Esophagus muscularis mucosa (tissue), 4 donors: Measurements from ENCODE around the gene GPR62. TPM values are rescaled to one million over a fixed set of nuclear protein-coding genes. Genes with fewer than 3 reads are reported as not detected.

ENCODE experiments used
- DNase-seq: peaks from one replicate; pipeline ENCODE4 v3.0.0-alpha.2; 2017; ENCODE audit errors: extremely low spot score
- H3K27ac ChIP-seq, 4 donors: fragments of 200-600 bp; sonication (generic); replicated peaks in 1 of 4; 1 replicate in 3 of 4; 2 replicates in 1 of 4; pipeline ENCODE4 v1.5.1; 2016 to 2019; ENCODE audit warnings: mild to moderate bottlenecking in 1 of 4
- H3K27me3 ChIP-seq, 4 donors: fragments of 200-600 bp; sonication (generic); one replicate each; pipeline versions ENCODE4 v1.5.1 to v1.6.0; 2016 to 2019
- H3K36me3 ChIP-seq, 4 donors: fragments of 200-600 bp; sonication (generic); one replicate each; pipeline ENCODE4 v1.5.1; 2016 to 2019
- H3K4me1 ChIP-seq, 4 donors: fragments of 200-600 bp; sonication (generic); one replicate each; pipeline ENCODE4 v1.5.1; 2016 to 2019
- H3K4me3 ChIP-seq, 4 donors: fragments of 200-600 bp; sonication (generic); 1 replicate in 2 of 4; 2 replicates in 2 of 4; pipeline ENCODE4 v1.5.1; 2016 to 2019; ENCODE audit warnings: mild to moderate bottlenecking in 4 of 4, moderate library complexity in 1 of 4
- H3K9me3 ChIP-seq, 4 donors: fragments of 200-600 bp; sonication (generic); 1 replicate in 3 of 4; 2 replicates in 1 of 4; pipeline ENCODE4 v1.5.1; 2016 to 2019
- EP300 ChIP-seq: sonication (generic); formaldehyde crosslinking; IDR thresholded peaks from one replicate; pipeline ENCODE4 v1.6.1; 2017; ENCODE audit warnings: antibody characterized with exemption
- POLR2A ChIP-seq: fragments of 450-650 bp; IDR thresholded peaks from one replicate; pipeline ENCODE4 v1.6.1; 2017; ENCODE audit warnings: antibody characterized with exemption, moderate library complexity, mild to moderate bottlenecking, low read depth
- POLR2AphosphoS5 ChIP-seq, 2 donors: sonication (generic); formaldehyde crosslinking; IDR thresholded peaks; one replicate each; pipeline ENCODE4 v1.6.1; 2017; ENCODE audit warnings: antibody characterized with exemption in 2 of 2
- WGBS: methylation state at CpG from one replicate; pipeline ENCODE4 v1.1.5; 2018; 5-methylcytosine and 5-hydroxymethylcytosine counted together
- intact Hi-C: fragments of 100-400 bp; cut with DNase I; formaldehyde crosslinking; loops from one replicate; pipeline ENCODE4 v1.15.1; 2023
- total RNA-seq, 4 donors: library from RNA; depleted of rRNA; stranded (reverse); fragments of >200 nt; gene quantifications; one replicate each; pipeline versions ENCODE4 v1.1.0 to v1.2.1, GENCODE V29; 2016
- TF ChIP-seq, protein P1 (sequence below), 3 experiments: fragments of 200-600 bp in 2 of 3; fragments of 450-650 bp in 1 of 3; sonication (generic) in 2 of 3; IDR thresholded peaks; one replicate each; pipeline ENCODE4 v1.5.1; 2017 to 2019; ENCODE audit warnings: antibody characterized with exemption in 3 of 3, mild to moderate bottlenecking in 2 of 3, moderate library complexity in 1 of 3

GPR62 gene
- total RNA-seq, 4 donors from 2014 or later = 0.11 to 0.42 (median 0.18) TPM

DNA sequence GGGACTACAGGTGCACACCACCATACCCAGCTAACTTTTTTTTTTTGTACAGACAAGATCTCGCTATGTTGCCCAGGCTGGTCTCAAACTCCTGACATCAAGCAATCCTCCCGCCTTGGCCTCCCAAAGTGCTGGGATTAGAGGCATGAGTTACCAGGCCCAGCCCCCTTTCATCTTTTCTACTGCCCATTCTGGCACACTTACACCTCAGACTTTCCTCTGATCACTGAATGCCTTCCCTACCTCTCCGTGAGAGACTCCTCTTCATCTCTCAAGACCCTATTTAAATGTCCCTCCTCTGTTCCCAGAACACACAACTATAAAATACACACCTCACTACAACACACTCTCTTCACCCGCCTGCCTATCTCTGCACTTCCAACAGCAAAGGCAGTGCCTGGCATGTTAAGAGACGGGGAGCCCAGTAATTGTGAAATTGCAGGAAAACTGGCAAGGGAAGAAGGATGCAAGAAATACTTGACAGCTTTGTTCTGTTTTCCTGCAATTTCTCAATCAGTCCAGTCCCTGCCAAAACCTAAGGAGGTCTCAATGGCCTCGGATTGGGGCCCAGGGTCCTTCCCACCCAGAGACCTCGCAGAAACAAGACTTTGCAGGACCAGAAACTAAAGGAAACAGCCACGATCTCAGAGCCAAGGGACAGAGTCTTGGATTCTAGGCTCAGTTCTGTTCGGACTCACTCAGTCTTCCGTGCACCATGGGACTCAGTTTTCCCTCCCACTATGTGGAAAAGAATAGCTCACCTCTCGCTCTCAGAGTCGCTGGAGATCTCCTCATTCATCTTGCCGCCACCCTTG lies 14.3 kb upstream of the GPR62 start:
- Histone ChIP-seq H3K27ac (peak overlapping the region; percentile 76 to 93 (median 88)), H3K4me3 (peak overlapping the region; percentile 77 to 88 (median 82)), H3K36me3 (peaks cover 21 to 56% (median 44%) of the 10 kb centered on the region in 4 donors), H3K4me1 (peaks cover 31 to 46% (median 33%) of the 10 kb centered on the region in 4 donors), H3K27me3 (no peaks in the 10 kb centered on the region), H3K9me3 (no peaks in the 10 kb centered on the region)
- intact Hi-C loops = loop anchor here (5.0 kb wide), 1 partner anchor 201 kb away; no protein-coding TSS in a partner anchor
- DNase-seq = no peak
- 49% methylated on average over 8 of the region's 13 CpGs for WGBS
- TF ChIP-seq EP300 (no peak), POLR2A (no peak), POLR2AphosphoS5 (IDR thresholded peaks at IDR 0.05) (no peak)
- TF ChIP-seq, protein P1, sequence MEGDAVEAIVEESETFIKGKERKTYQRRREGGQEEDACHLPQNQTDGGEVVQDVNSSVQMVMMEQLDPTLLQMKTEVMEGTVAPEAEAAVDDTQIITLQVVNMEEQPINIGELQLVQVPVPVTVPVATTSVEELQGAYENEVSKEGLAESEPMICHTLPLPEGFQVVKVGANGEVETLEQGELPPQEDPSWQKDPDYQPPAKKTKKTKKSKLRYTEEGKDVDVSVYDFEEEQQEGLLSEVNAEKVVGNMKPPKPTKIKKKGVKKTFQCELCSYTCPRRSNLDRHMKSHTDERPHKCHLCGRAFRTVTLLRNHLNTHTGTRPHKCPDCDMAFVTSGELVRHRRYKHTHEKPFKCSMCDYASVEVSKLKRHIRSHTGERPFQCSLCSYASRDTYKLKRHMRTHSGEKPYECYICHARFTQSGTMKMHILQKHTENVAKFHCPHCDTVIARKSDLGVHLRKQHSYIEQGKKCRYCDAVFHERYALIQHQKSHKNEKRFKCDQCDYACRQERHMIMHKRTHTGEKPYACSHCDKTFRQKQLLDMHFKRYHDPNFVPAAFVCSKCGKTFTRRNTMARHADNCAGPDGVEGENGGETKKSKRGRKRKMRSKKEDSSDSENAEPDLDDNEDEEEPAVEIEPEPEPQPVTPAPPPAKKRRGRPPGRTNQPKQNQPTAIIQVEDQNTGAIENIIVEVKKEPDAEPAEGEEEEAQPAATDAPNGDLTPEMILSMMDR (IDR thresholded peaks at IDR 0.05) = no peak

DNA sequence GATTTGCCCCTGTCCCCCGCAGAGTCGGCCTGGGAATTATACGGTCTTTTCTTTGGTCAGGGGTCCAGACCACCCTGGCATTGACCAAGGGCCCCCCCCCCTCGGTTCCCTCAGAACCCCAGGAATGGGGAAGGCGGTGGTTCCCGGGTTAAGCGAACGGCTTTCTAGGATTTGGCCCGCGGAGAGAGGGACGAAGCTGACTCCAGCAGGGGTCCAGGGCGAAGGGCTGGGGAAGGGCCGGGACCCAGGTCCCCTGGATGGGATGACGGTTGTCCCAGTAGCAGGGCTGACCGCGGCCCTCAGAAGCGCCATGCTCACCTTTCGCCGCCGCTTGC lies 13.8 kb upstream of the GPR62 start:
- H3K27ac ChIP-seq = peak overlapping the region; percentile 76 to 93 (median 88)
- TF ChIP-seq EP300 (no peak), POLR2AphosphoS5 (IDR thresholded peaks at IDR 0.05) (no peak), POLR2A (no peak)
- TF ChIP-seq, protein P1 (IDR thresholded peaks at IDR 0.05) = no peak
- H3K36me3 ChIP-seq = peaks cover 15 to 55% (median 44%) of the 10 kb centered on the region in 4 donors
- intact Hi-C loops = loop anchor here (5.0 kb wide), 1 partner anchor 201 kb away; no protein-coding TSS in a partner anchor
- no peaks in the 10 kb centered on the region for H3K27me3 ChIP-seq
- peaks cover 31 to 46% (median 33%) of the 10 kb centered on the region in 4 donors for H3K4me1 ChIP-seq
- no peaks in the 10 kb centered on the region for H3K9me3 ChIP-seq
- no peak for DNase-seq
- peak overlapping the region; percentile 77 to 88 (median 82) for H3K4me3 ChIP-seq
- 0% methylated on average over 9 of the region's 20 CpGs for WGBS

DNA sequence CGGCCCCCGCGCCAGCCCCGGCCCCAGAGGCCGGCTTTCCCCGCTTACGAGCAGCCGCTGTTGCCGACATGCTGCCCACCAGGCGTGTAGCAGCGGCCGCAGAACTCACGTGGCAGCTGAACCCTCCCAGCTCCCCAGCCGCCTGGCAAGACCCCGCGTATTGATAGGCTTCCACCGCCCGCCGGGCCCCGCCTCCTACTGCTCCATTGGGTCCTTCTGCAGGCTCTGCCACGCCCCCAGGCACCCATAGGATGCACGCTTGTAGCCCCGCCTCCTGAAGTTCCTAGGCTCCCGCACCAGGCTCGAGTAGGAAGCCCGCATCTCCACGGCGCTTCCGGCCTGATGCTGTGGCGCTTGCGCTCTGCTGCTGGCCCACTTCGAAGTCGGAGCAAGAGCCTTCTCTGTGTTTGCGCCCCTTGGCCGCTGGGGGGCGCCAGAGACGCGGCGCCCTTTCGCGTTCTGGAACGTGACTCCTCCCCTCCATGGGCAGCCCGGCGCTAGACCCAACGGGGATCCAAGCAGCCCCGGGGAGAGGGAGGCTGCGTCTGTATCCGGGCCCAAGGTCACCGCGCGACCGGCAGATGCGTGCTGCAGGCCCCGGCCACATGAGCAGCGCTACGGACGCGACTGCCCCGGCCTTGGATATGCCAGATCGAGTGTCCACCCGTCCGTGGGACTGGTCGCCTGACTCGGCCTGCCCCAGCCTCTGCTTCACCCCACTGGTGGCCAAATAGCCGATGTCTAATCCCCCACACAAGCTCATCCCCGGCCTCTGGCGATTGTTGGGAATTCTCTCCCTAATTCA lies 13.2 kb upstream of the GPR62 start, which contains the start of the genes PARP3 and RRP9:
Gene PARP3 (plus strand): TSS at position 566 of the 805 bp plus-strand sequence. CDS start 993 bp downstream, outside the sequence.
Gene RRP9 (minus strand): TSS at position 107 of the 805 bp plus-strand sequence. CDS start 37 bp downstream, at position 70.
- Histone ChIP-seq H3K27ac (peak within 1 kb of the TSS; percentile 88 to 95 (median 90)), H3K36me3 (peaks cover 10 to 53% (median 42%) of the 10 kb centered on the region in 4 donors), H3K27me3 (no peaks in the 10 kb centered on the region), H3K4me3 (peak within 1 kb of the TSS; percentile 77 to 88 (median 82)), H3K9me3 (no peaks in the 10 kb centered on the region), H3K4me1 (peaks cover 31 to 46% (median 33%) of the 10 kb centered on the region in 4 donors)
- under 1% methylated on average over 54 of the region's 67 CpGs for WGBS
- intact Hi-C loops = loop anchor here (1.0 to 5.0 kb wide), 3 partner anchors 33 to 200 kb away; partner anchors contain the start of genes ABHD14A and ABHD14B
- TF ChIP-seq, protein P1 (IDR thresholded peaks at IDR 0.05) = peak; percentile 99 to 100 (median 99)
- TF ChIP-seq POLR2A (no peak), POLR2AphosphoS5 (IDR thresholded peaks at IDR 0.05) (peak; percentile 83 to 94)
- DNase-seq = peak; percentile 100

DNA sequence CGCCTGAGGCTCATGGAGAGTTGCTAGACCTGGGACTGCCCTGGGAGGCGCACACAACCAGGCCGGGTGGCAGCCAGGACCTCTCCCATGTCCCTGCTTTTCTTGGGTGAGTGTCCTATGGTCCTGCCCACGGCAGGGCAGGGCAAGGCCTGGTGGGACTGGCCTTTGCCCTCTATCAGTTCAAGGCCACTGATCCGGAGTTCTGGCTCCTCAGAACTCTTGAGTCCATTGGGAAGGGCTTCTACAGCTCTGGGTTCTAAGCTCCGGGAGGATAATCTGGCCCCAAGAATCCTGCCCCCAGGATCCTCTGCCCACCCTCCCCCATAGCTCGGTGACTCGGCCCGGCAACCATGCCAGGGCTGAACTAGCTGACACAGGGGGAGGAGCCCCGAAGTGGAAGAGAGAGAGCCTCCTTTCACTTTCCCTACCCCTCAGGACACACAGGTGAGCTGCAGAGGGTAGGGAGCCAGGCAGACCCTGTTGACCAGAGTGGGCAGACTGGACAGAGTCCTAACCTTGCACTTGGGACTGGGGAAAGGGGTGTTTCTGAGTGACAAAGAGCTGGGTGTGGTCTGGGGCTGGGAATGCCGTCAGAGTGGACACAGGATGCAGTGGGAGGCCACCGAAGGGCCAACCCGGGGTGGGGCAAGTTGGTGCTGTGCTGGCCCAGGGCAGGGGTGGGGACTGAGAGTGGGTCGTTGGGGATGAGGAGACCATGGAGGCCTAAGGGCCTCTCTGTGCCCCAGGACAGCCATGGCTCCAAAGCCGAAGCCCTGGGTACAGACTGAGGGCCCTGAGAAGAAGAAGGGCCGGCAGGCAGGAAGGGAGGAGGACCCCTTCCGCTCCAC lies 12.4 kb upstream of the GPR62 start:
- TF ChIP-seq EP300 (no peak), POLR2A (no peak), POLR2AphosphoS5 (IDR thresholded peaks at IDR 0.05) (peak in 1 of 2 donors; percentile 61)
- TF ChIP-seq, protein P1 (IDR thresholded peaks at IDR 0.05) = no peak
- H3K27ac ChIP-seq = peak overlapping the region; percentile 88 to 95 (median 90)
- intact Hi-C loops = loop anchor here (1.0 to 5.0 kb wide), 3 partner anchors 32 to 199 kb away; partner anchors contain the start of genes ABHD14A and ABHD14B
- peaks cover 1 to 53% (median 40%) of the 10 kb centered on the region in 4 donors for H3K36me3 ChIP-seq
- H3K27me3 ChIP-seq = no peaks in the 10 kb centered on the region
- peaks cover 31 to 46% (median 33%) of the 10 kb centered on the region in 4 donors for H3K4me1 ChIP-seq
- WGBS = 40% methylated on average over 12 of the region's 17 CpGs
- peak overlapping the region; percentile 77 to 88 (median 82) for H3K4me3 ChIP-seq
- no peaks in the 10 kb centered on the region for H3K9me3 ChIP-seq
- no peak for DNase-seq
